GM10266 (cell line): ENCODE results near the gene FAM107B.
A peak's percentile ranks its signal among the peaks of the same experiment; 100 is the strongest.

Source experiments
- DNase-seq: peaks from one replicate; pipeline ENCODE4 v3.0.0; 2012; ENCODE audit errors: extremely low spot score
- TF ChIP-seq, protein P1 (sequence below): IDR thresholded peaks from 2 replicates; pipeline ENCODE4 v1.5.1; 2012; ENCODE audit warnings: mild to moderate bottlenecking, low read depth; ENCODE audit not compliant: control insufficient read depth, insufficient read depth; ENCODE audit errors: missing control alignments

The FAM107B gene

DNA sequence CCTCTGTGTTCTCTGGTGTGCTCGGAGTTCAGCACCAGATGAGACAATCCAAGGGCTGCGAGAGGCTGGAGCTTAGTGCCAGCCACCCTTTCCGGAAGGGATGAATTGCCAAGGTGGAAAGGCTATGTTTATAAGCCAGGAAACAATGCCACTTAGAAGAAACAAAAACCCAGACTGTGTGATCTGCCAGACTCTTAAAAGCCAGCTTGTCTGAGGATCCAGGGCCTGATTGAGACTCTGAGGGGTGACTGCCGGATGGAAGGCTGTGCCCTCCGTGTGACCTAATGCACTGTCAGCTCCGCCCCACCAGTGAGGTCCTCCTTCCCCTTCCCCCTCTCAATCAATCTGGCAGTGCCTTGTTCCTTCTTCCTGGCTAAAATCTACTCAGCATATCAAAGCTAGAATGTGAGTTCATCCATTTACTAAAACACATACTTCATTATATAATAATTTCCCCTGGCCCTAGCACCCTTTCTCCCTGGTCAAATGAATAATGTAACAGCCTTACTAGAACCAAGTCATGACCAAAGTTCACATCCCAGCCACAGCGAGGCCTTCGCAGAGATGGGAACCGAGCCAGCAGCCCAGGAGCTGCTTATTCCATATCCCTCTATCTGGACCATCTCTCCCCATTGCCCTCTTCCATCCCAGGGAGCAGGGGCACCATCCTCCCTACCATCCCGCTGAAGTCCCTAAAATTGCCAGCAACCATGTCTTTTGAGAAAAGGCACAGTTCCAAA lies 25.5 kb downstream of the FAM107B start:
- no peak for DNase-seq
- TF ChIP-seq, protein P1, sequence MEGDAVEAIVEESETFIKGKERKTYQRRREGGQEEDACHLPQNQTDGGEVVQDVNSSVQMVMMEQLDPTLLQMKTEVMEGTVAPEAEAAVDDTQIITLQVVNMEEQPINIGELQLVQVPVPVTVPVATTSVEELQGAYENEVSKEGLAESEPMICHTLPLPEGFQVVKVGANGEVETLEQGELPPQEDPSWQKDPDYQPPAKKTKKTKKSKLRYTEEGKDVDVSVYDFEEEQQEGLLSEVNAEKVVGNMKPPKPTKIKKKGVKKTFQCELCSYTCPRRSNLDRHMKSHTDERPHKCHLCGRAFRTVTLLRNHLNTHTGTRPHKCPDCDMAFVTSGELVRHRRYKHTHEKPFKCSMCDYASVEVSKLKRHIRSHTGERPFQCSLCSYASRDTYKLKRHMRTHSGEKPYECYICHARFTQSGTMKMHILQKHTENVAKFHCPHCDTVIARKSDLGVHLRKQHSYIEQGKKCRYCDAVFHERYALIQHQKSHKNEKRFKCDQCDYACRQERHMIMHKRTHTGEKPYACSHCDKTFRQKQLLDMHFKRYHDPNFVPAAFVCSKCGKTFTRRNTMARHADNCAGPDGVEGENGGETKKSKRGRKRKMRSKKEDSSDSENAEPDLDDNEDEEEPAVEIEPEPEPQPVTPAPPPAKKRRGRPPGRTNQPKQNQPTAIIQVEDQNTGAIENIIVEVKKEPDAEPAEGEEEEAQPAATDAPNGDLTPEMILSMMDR: no peak

DNA sequence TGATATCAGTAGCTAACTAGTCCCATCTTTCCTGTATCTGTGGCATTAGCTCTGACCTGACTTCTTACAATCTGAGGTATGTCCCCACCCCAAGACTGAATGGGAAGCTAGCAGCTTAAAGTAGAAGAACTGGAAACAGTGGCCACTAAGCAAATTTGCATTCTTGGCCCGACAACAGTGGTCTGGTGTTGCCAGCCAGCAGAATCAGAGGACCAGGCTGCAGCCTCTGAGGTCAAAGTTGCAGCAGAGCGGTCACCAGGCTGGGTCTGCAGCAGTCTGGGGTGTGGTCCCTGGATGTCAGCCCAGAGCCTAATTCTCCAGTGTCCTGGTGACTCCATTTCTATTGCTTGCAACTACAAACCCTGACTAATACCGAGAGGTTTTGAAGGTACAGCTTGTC lies 26.3 kb downstream of the FAM107B start:
- TF ChIP-seq, protein P1: no peak
- no peak for DNase-seq

DNA sequence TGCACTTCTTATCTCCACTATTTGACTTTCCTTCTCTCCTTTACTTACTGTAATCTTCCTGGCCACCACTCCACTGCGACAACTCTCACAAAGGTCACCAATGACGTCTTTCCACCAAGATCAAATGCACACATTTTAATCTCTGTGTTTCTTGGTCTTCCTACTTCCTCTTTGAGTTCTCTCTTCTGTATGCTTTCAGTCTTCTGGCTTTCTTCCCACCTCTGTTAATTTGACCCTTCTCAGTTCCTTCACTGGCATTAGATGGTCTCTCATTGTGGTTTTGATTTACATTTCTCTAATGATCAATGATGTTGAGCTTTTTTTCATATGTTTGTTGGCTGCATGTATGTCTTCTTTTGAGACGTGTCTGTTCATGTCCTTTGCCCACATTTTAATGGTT lies 31.9 kb downstream of the FAM107B start:
- TF ChIP-seq, protein P1: no peak
- DNase-seq: peak; percentile 35

DNA sequence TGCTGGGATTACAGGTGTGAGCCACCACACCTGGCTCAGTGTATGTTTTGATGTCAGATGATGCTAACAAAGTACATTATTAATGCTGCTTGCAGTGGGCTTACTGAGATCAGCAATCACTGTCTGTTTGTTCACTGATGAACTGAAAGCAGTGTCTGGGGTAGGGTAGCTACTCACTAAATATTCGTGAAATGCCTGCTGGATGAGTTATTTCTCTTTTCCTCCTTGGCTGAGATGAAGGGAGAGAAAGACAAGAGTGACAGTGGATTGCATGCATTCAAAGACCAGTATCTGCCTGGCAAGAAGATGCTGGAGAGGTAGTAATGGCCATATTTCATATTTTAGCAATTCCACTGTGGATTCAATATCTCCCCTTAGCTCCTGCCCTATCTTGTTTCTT lies 32.3 kb downstream of the FAM107B start:
- no peak for DNase-seq
- TF ChIP-seq, protein P1: no peak

DNA sequence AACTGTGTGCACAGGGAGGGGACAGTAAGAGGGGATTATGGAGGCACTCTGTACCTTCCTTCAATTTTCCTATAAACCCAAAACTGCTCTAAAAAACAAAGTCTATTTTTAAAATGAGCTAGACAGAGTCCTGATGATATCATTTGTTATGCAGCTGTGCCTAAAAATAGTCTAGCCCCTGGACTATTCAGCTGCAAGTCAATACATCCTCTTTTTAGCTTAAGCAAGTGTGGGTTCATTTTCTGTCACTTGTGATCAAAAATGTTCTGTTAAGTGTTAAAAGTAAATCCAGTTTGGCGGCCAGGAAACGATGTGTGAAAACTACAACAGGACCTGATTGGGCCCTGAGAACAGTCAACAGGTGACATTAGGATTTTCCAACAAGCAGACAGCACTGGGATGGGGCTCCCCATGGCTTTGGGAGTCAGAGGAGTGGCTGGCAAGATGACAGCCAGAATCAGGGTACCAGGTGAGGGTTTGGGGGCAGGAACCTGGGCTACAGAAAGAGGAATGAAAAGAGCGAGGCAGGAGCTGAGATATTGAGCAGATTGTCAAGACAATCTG lies 33.9 kb downstream of the FAM107B start:
- TF ChIP-seq, protein P1: no peak
- DNase-seq: peak; percentile 61

DNA sequence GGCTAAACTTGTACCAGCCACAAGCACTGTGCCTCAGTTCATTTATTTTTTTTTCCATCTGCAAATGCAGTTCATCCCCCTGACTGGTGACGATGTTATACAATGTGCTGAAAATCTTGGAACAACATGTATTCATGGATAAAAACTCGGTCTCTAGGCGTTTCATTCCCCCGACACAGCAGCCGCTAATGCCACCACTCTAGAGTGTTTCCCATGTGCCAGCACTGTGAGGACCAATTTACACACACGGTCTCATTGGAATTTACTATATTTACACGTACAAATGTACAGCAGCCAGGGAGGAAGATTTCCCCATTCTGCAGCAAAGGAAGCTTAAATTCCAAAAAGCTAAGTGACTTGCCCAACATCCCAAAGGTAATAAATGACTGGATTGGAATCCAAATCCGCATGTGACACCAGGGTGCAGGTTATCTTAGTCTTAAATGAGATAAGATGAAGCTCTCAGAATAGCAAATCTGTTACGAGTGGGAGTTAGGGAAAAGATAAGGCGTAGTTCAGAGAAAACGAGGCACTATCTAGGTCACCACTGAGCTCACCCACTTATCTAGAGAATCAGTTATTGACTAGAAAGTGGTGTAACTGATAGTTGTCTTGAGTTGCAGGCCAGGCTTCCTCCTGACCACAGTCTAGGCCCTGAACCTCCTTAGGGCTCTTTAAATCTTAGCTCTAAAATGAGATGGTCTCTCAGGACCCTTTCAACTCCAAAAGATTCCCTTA lies 36.7 kb downstream of the FAM107B start:
- DNase-seq: no peak
- TF ChIP-seq, protein P1: no peak

DNA sequence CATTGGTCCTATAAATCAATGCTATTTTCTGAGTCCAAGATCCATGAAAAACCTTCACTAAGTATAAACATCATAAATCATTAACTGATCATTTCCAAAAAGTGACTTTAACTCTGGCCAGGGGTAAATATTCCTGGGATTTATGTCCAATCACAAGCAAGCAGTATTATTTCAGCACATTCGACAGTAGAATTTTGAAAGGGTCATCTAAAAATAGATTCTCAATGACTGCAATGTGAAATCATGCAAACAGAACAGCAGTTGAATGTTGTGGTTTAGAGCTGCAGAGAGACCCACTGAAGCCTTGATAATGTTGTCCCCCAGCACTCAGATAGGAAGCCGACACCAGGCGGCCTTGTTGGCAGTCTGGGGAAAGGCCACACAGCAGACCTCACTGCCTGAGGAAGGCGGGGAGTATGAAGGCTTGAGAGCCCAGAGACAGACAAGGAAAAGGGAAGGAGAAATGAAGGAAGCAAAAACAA lies 38.1 kb downstream of the FAM107B start:
- TF ChIP-seq, protein P1: no peak
- peak; percentile 32 for DNase-seq
